HL-60 (cell line): ENCODE results near the gene SRR.

ENCODE experiments used
- DNase-seq, 2 experiments: peaks; one replicate each; pipeline ENCODE4 v3.0.0-alpha.2; 2010 to 2020; ENCODE audit warnings: low read depth in 1 of 2, low spot score in 1 of 2
- H3K27ac ChIP-seq: fragments of 250-450 bp; sonication (Bioruptor Pico); replicated peaks from 2 replicates; pipeline ENCODE4 v1.5.1; 2020; ENCODE audit warnings: mild to moderate bottlenecking, moderate library complexity
- H3K27me3 ChIP-seq: fragments of 250-450 bp; sonication (Bioruptor Pico); 2 replicates; pipeline ENCODE4 v1.5.1; 2021; ENCODE audit warnings: mild to moderate bottlenecking, moderate library complexity; ENCODE audit not compliant: insufficient read depth, poor library complexity, severe bottlenecking
- H3K4me3 ChIP-seq: replicated peaks from 2 replicates; pipeline ENCODE4 v1.5.1; 2011; ENCODE audit warnings: mild to moderate bottlenecking, control low read depth, low read length; ENCODE audit not compliant: insufficient read depth
- GABPA ChIP-seq: IDR thresholded peaks from 2 replicates; pipeline ENCODE4 v1.6.1; 2012; ENCODE audit warnings: low read depth
- POLR2AphosphoS5 ChIP-seq: IDR thresholded peaks from 2 replicates; pipeline ENCODE4 v1.6.1; 2012; ENCODE audit warnings: low read depth
- SPI1 ChIP-seq: IDR thresholded peaks from 2 replicates; pipeline ENCODE4 v1.6.1; 2012; ENCODE audit warnings: low read depth, mild to moderate bottlenecking, borderline replicate concordance
- TF ChIP-seq, protein P1 (sequence below): IDR thresholded peaks from one replicate; pipeline ENCODE4 v1.5.1; 2011; ENCODE audit warnings: low read length, control low read depth, inconsistent platforms; ENCODE audit not compliant: insufficient read depth
- TF ChIP-seq, protein P2 (sequence below): IDR thresholded peaks from 2 replicates; pipeline ENCODE4 v1.6.1; 2012; ENCODE audit warnings: low read depth; ENCODE audit not compliant: insufficient replicate concordance

The SRR gene

DNA sequence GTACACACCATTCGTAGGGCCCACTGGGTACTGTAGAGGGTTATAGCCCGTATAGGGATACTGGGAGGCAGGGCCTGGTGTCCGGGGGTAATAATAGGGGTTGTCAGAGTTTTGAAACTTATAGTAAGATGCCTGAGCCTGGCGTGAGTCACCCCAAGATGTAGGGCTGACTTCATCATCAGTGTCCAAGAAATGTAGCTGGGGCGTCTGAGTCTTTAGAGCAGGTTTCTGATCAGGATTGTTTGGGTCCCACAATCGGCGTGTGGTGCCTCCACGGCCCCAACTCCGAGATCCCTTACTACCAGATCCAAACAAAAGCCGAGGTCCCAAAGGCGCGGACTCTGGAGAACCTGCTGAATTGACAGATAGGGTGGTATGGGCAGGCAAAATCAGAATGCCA lies 4.6 kb upstream of the SRR start:
- TF ChIP-seq, protein P1, sequence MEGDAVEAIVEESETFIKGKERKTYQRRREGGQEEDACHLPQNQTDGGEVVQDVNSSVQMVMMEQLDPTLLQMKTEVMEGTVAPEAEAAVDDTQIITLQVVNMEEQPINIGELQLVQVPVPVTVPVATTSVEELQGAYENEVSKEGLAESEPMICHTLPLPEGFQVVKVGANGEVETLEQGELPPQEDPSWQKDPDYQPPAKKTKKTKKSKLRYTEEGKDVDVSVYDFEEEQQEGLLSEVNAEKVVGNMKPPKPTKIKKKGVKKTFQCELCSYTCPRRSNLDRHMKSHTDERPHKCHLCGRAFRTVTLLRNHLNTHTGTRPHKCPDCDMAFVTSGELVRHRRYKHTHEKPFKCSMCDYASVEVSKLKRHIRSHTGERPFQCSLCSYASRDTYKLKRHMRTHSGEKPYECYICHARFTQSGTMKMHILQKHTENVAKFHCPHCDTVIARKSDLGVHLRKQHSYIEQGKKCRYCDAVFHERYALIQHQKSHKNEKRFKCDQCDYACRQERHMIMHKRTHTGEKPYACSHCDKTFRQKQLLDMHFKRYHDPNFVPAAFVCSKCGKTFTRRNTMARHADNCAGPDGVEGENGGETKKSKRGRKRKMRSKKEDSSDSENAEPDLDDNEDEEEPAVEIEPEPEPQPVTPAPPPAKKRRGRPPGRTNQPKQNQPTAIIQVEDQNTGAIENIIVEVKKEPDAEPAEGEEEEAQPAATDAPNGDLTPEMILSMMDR: no peak
- TF ChIP-seq GABPA (no peak), POLR2AphosphoS5 (no peak), SPI1 (no peak)
- TF ChIP-seq, protein P2, sequence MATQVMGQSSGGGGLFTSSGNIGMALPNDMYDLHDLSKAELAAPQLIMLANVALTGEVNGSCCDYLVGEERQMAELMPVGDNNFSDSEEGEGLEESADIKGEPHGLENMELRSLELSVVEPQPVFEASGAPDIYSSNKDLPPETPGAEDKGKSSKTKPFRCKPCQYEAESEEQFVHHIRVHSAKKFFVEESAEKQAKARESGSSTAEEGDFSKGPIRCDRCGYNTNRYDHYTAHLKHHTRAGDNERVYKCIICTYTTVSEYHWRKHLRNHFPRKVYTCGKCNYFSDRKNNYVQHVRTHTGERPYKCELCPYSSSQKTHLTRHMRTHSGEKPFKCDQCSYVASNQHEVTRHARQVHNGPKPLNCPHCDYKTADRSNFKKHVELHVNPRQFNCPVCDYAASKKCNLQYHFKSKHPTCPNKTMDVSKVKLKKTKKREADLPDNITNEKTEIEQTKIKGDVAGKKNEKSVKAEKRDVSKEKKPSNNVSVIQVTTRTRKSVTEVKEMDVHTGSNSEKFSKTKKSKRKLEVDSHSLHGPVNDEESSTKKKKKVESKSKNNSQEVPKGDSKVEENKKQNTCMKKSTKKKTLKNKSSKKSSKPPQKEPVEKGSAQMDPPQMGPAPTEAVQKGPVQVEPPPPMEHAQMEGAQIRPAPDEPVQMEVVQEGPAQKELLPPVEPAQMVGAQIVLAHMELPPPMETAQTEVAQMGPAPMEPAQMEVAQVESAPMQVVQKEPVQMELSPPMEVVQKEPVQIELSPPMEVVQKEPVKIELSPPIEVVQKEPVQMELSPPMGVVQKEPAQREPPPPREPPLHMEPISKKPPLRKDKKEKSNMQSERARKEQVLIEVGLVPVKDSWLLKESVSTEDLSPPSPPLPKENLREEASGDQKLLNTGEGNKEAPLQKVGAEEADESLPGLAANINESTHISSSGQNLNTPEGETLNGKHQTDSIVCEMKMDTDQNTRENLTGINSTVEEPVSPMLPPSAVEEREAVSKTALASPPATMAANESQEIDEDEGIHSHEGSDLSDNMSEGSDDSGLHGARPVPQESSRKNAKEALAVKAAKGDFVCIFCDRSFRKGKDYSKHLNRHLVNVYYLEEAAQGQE: no peak
- Histone ChIP-seq H3K4me3 (no peak overlapping the region), H3K27me3 (no peaks in the 10 kb centered on the region), H3K27ac (no peak overlapping the region)
- DNase-seq: no peak

DNA sequence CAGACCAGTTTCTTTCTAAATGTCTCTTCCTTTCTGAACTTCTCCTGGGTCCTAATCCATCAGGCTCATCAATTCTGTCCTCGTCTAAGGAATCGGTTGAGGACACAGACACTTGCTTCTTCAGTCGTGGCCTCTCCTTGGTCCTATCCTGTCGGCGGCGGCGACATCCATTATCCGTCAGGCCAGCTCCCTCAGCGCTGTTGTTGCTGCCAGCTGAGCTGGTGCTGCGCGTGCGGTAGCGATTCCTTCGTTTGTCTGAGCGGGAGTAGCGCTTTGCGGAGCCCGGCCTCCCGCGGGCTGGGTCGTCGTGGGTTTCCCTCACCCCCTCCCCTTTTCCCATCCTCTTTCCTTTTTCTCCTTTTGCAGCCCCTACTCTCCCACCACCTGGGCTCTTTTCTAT lies 4.0 kb upstream of the SRR start:
- H3K4me3 ChIP-seq: no peak overlapping the region
- no peak for DNase-seq
- H3K27ac ChIP-seq: no peak overlapping the region
- TF ChIP-seq SPI1: no peak
- no peak for TF ChIP-seq POLR2AphosphoS5
- TF ChIP-seq, protein P1: no peak
- TF ChIP-seq GABPA: no peak
- TF ChIP-seq, protein P2: no peak
- H3K27me3 ChIP-seq: no peaks in the 10 kb centered on the region

DNA sequence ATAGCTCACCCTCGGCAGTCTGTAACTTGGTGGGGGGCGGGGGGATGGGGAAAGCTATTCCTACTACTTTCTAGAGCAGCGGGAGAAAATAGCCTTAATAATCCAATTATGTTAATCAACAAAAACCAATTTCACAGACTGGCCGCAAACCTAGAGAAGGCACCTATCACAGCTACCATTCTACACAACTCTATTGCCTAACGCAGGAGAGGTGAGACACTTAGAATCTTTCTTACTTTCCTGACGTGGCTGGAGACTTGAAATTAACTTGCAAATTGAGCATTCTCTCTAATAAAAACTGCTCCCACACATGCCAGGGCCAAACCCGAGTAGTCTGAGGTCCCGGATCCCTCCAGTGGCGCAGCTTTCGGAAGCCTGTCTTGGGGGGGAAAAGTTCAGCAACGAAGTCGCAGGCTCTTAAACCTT lies 959 bp upstream of the SRR start:
- TF ChIP-seq SPI1 (no peak), POLR2AphosphoS5 (no peak)
- TF ChIP-seq, protein P1: no peak
- Histone ChIP-seq H3K4me3 (peak overlapping the region; percentile 79), H3K27ac (peak overlapping the region; percentile 83), H3K27me3 (no peaks in the 10 kb centered on the region)
- no peak for DNase-seq

DNA sequence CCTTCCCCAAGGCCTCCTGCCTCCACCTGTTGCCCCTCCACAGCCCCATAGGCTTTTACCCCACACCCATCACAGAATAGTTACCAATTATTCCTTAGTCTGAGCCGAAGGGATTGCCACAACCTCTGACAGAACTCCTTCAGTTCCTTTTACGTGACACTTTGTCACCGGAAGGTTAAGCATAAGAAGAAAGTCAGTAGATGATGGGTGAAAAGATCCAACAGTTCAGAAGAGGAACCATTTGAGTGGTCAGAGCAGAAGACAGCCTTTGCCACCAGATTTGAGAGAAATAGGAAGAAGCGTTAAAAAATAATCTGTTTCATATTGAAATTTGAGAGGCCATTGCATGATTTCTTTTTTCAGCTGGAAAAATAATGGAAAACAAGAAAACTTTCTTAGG lies 1.2 kb downstream of the SRR start:
- TF ChIP-seq POLR2AphosphoS5 (no peak), GABPA (no peak), SPI1 (no peak)
- TF ChIP-seq, protein P2: no peak
- TF ChIP-seq, protein P1: no peak
- H3K4me3 ChIP-seq: 0 out of 2 replicates have a peak overlapping the region, but pooled peaks have one; percentile 1
- H3K27ac ChIP-seq: peak overlapping the region; percentile 16; the same call in 1 of the 2 replicates
- DNase-seq: peak in 1 of 2 experiments; percentile 37
- no peaks in the 10 kb centered on the region for H3K27me3 ChIP-seq
